HG03521 (cell line): ENCODE measurements around the gene WDR48.

Experiments used
- ATAC-seq: cut with Tn5 transposase; IDR thresholded peaks from one replicate; pipeline ENCODE4 v1.9.1; 2021; ENCODE audit warnings: mild to moderate bottlenecking, moderate library complexity; ENCODE audit not compliant: unreplicated experiment

The WDR48 gene

GRCh38 chr3:39062180-39062579 is 10.4 kb downstream of the WDR48 start:
- ATAC-seq, result no peak

- ATAC-seq, result no peak
Measured at GRCh38 chr3:39063143-39063542, 11.3 kb downstream of the WDR48 start.

GRCh38 chr3:39064646-39065045 is 12.8 kb downstream of the WDR48 start:
- ATAC-seq, result no peak

GRCh38 chr3:39065197-39065596 is 13.4 kb downstream of the WDR48 start:
- ATAC-seq, result peak; percentile 92

- ATAC-seq, result no peak
Measured at GRCh38 chr3:39067286-39067685, 15.5 kb downstream of the WDR48 start.

- ATAC-seq, result no peak
Measured at GRCh38 chr3:39068556-39068955, 16.7 kb downstream of the WDR48 start.

GRCh38 chr3:39075910-39076309 is 24.1 kb downstream of the WDR48 start:
- no peak for ATAC-seq

GRCh38 chr3:39079530-39079929 is 27.7 kb downstream of the WDR48 start:
- ATAC-seq, result no peak

- ATAC-seq, result no peak
Measured at GRCh38 chr3:39080026-39080425, 28.2 kb downstream of the WDR48 start.

- ATAC-seq, result no peak
Measured at GRCh38 chr3:39082666-39083313, 31.0 kb downstream of the WDR48 start.

GRCh38 chr3:39086144-39086543 is 34.3 kb downstream of the WDR48 start:
- ATAC-seq, result no peak

GRCh38 chr3:39088456-39088855 is 36.6 kb downstream of the WDR48 start:
- ATAC-seq, result no peak

GRCh38 chr3:39088889-39089288 is 37.1 kb downstream of the WDR48 start:
- no peak for ATAC-seq

- ATAC-seq, result no peak
Measured at GRCh38 chr3:39090922-39091321, 39.1 kb downstream of the WDR48 start.

- no peak for ATAC-seq
Measured at GRCh38 chr3:39094851-39095677, 43.2 kb downstream of the WDR48 start.

- no peak for ATAC-seq
Measured at GRCh38 chr3:39095778-39096177, 44.0 kb downstream of the WDR48 start.

GRCh38 chr3:39096775-39097174 is 45.0 kb downstream of the WDR48 start:
- no peak for ATAC-seq

- no peak for ATAC-seq
Measured at GRCh38 chr3:39097716-39098472, 46.1 kb downstream of the WDR48 start.

GRCh38 chr3:39098473-39099000 is 46.7 kb downstream of the WDR48 start:
- ATAC-seq, result no peak

GRCh38 chr3:39099242-39099641 is 47.4 kb downstream of the WDR48 start:
- no peak for ATAC-seq

GRCh38 chr3:39099738-39100499 is 48.1 kb downstream of the WDR48 start:
- no peak for ATAC-seq
